GM20000 (cell line): ENCODE results near the gene LDAF1.

Experiments used
- DNase-seq: peaks from one replicate; pipeline ENCODE4 v3.0.0; 2012; ENCODE audit warnings: low spot score
- CTCF ChIP-seq: IDR thresholded peaks from 2 replicates; pipeline ENCODE4 v1.5.1; 2012; ENCODE audit warnings: mild to moderate bottlenecking, control low read depth; ENCODE audit errors: extremely low read depth, missing control alignments

LDAF1 gene

GRCh38 chr16:21227866-21228265, 69.4 kb downstream of the LDAF1 start:
- no peak for TF ChIP-seq CTCF
- DNase-seq, result no peak

- no peak for DNase-seq
Observed at GRCh38 chr16:21228361-21228872, 69.9 kb downstream of the LDAF1 start.

More at GRCh38 chr16:21228361-21228872, 69.9 kb downstream of the LDAF1 start:
- no peak for TF ChIP-seq CTCF
